Activated CD4-positive, alpha-beta T cell treated with anti-CD3 and anti-CD28 coated beads, Interleukin-2, amount 10 ng/mL, durations not matched to agents 7 days and 5 days (primary cell): ENCODE measurements around the gene CELSR1. TPM values are rescaled to one million over a fixed set of nuclear protein-coding genes. Genes with fewer than 3 reads are reported as not detected.

Experiments
- CTCF ChIA-PET: fragments of 350-600 bp; sonication (Branson Sonifier 250); formaldehyde crosslinking; loops from one replicate; lab custom pipeline; 2021; ENCODE audit warnings: antibody characterized with exemption; lab: Charles Lee
- POLR2A ChIA-PET: fragments of 350-600 bp; sonication (Branson Sonifier 250); formaldehyde crosslinking; loops from one replicate; lab custom pipeline; 2021; ENCODE audit warnings: antibody characterized with exemption; lab: Charles Lee
- DNase-seq: peaks from one replicate; pipeline ENCODE4 v3.0.0-alpha.2; 2020
- H3K27ac Mint-ChIP-seq: one replicate; pipeline ENCODE4 v1.8.0; 2021; ENCODE audit warnings: mild to moderate bottlenecking, moderate library complexity, mixed read lengths
- H3K27me3 Mint-ChIP-seq: one replicate; pipeline ENCODE4 v1.8.0; 2021; ENCODE audit warnings: mixed read lengths
- H3K36me3 Mint-ChIP-seq: one replicate; pipeline ENCODE4 v1.8.0; 2021; ENCODE audit warnings: low read depth, mixed read lengths
- H3K4me1 Mint-ChIP-seq: one replicate; pipeline ENCODE4 v1.8.0; 2021; ENCODE audit warnings: mixed read lengths
- H3K4me3 Mint-ChIP-seq: one replicate; pipeline ENCODE4 v1.8.0; 2021; ENCODE audit warnings: mild to moderate bottlenecking, moderate library complexity, mixed read lengths
- H3K9me3 Mint-ChIP-seq: one replicate; pipeline ENCODE4 v1.8.0; 2021; ENCODE audit warnings: mixed read lengths
- total RNA-seq, 2 experiments: library from RNA; stranded (reverse); gene quantifications; one replicate each; pipeline ENCODE4 v1.2.3, GENCODE V29; 2021

Gene CELSR1
- total RNA-seq, 2 experiments from 2014 or later: 0.20 to 0.23 TPM

DNA sequence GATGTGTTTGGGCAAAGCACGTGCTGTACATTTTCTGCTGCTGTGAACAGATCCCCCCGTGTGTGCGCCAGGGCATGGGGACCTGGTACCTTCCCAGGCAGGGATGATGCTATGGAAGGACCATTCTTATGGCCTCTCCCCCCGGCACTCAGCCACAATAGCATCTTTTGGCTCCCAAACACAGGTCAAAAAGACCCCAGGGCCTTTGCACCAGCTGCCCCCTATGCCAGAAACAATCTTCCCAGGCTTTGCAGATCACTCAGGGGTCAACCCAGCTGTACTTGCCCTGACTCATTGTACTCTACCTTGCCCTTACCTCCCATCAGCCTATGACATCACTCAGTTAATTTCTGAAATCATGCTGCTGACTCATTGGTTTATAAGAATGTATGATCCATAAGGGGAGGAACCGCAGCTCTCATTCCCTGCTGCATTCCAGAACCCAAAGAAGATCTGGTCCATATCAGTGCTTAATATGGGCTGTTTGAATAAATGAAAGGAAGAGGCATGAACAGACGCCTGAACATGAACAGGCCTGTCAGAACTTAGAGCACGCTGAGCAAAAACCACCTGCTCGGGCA, 100.7 kb downstream of the CELSR1 start:
- DNase-seq: no peak
- no peak overlapping the region for H3K4me3 Mint-ChIP-seq
- H3K27me3 Mint-ChIP-seq: no peaks in the 10 kb centered on the region
- ChIA-PET CTCF (no interaction called here), POLR2A (interaction anchor here (0.6 kb wide), 1 partner anchor 12 kb away, joined by 3 read pairs; no protein-coding TSS in a partner anchor)
- no peak overlapping the region for H3K27ac Mint-ChIP-seq
- H3K36me3 Mint-ChIP-seq: no peaks in the 10 kb centered on the region
- H3K9me3 Mint-ChIP-seq: no peaks in the 10 kb centered on the region
- peaks cover 12% of the 10 kb centered on the region for H3K4me1 Mint-ChIP-seq

GRCh38 chr22:46433318-46433717, 104.1 kb downstream of the CELSR1 start:
- no peak for DNase-seq
- peak overlapping the region; percentile 99 for H3K27ac Mint-ChIP-seq
- no peaks in the 10 kb centered on the region for H3K27me3 Mint-ChIP-seq
- H3K4me1 Mint-ChIP-seq: peaks cover 12% of the 10 kb centered on the region
- POLR2A ChIA-PET: no interaction called here
- no peaks in the 10 kb centered on the region for H3K9me3 Mint-ChIP-seq
- CTCF ChIA-PET: no interaction called here
- H3K4me3 Mint-ChIP-seq: no peak overlapping the region
- H3K36me3 Mint-ChIP-seq: no peaks in the 10 kb centered on the region

DNA sequence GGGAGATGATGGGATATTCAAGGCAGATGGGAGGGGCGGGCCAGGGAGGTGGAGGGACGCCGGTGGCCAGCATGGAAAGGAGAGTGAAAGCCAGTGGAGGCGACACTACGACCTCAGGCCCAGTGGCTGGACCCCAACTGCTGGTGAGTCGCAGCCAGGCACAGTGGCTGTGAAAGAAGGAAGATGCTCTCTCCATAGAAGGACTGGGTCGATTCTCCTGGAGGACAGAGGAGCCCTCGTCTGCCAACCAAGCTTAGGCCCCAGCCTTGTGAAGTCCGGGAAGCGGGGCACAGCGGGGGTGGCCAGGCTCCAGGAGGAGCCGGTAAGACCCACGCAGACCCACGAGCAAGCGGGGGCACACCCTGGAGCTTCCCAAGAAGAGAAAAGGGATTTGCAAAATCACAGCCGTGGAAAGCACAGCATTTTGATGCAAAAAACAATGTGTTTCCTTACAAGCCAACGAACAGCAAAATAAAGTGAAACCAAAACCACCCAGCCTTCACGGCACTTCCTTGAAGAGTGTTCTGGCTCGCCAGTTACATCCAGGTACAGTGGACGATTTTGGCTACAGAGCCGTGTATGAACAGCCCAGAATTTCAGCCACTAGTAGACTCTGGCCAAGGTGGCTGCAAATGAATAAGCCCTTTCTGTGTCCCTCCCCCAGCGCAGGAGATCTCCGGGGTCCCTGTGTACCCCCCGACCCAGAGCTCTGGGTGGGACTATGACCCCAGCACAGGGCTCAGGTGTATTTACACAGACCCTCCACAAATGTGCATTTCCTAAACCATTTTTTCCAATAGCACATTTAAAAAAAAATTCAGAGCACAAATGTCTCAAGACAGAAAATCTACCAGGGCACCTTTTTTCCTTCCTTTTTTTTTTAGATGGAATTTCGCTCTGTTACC, 105.0 kb downstream of the CELSR1 start:
- peak overlapping the region; percentile 68 for H3K4me3 Mint-ChIP-seq
- H3K9me3 Mint-ChIP-seq: no peaks in the 10 kb centered on the region
- no peaks in the 10 kb centered on the region for H3K27me3 Mint-ChIP-seq
- H3K36me3 Mint-ChIP-seq: no peaks in the 10 kb centered on the region
- peaks cover 12% of the 10 kb centered on the region for H3K4me1 Mint-ChIP-seq
- ChIA-PET POLR2A (no interaction called here), CTCF (no interaction called here)
- DNase-seq: peak; percentile 74
- peak overlapping the region; percentile 99 for H3K27ac Mint-ChIP-seq

DNA sequence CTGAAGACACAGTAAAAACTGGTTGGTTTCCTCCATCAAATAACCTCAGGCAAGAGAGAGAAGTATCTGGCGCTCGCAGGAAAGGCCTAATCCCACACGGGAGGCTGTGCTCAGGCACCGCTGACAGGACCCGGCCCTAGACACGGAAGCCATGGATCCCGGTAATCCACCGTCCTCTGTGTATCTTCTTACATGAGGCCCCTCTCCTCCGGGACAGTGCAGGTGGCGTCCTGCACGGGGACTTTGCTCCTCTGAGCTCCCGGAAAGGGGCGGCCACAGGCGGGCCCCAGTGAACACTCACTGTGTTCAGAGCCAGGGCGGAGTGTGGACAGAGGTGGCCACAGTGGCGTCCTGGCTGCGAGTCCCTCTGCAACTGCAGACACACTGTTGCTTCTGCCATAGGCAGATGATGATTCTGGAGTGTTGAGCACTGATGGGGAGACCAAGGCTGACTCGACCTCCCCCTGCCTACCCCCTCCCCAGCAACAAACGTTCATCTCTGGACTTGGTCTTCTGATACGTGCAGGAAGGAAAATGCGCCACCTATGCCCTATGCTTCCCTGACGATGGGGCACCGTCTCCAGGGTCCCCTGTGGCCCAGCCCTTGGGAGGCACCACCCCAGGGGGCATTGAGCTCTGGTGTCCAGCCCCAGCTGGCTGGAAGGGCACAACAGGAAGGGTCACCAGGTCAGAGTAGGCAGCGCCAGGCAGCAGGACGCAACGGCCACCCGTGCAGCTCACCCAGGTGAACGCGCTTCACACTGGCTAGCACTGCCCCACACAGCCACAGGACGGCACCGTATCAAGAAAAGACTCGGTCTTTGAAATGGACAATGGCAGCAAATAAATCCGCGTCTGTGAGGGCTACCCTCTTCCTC, 106.2 kb downstream of the CELSR1 start:
- H3K36me3 Mint-ChIP-seq: no peaks in the 10 kb centered on the region
- peaks cover under 1% of the 10 kb centered on the region for H3K9me3 Mint-ChIP-seq
- no peak overlapping the region for H3K4me3 Mint-ChIP-seq
- DNase-seq: no peak
- ChIA-PET CTCF (no interaction called here), POLR2A (no interaction called here)
- peak overlapping the region; percentile 99 for H3K27ac Mint-ChIP-seq
- peaks cover 14% of the 10 kb centered on the region for H3K4me1 Mint-ChIP-seq
- H3K27me3 Mint-ChIP-seq: peaks cover under 1% of the 10 kb centered on the region

- Mint-ChIP-seq H3K27me3 (peaks cover 1% of the 10 kb centered on the region), H3K9me3 (peaks cover 7% of the 10 kb centered on the region), H3K27ac (peak overlapping the region; percentile 31), H3K4me1 (peaks cover 19% of the 10 kb centered on the region), H3K4me3 (no peak overlapping the region), H3K36me3 (no peaks in the 10 kb centered on the region)
- POLR2A ChIA-PET: no interaction called here
- DNase-seq: no peak
- CTCF ChIA-PET: no interaction called here
Measured at GRCh38 chr22:46429325-46429853, 108.0 kb downstream of the CELSR1 start.

DNA sequence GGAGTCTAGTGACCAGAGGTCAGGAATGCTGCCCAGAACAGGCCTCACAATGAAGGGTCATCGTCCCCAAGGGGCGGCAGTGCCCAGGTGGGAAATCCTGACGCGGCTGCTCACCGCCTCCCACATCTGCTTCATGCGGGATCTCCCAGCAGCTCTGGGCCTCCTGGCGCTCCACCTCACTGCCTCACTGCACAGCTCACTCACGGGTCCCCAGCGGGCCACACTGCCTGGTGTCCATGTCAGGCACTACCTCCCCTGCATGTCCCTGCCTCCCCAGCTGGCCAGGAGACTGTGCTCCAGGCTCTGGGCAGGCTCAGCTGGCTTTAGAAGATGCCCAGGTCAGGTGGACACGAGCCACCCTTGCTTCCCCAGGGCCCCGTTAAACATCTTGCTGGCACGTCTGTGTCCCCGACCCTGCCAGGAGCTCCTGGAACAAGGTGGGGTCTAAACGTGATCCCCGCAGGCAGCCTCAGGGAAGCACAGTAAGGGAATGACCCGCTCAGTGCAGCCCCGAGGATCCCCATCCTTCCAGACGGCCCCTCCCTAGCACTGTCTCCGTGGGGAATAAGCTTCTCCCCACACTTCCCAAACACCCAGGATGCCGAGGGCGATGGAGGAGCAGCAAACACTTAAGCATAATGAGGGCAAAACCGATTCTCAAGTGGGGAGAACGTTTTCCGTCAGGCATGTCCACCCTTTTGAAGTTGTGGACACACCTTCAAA, 108.7 kb downstream of the CELSR1 start:
- CTCF ChIA-PET: no interaction called here
- H3K36me3 Mint-ChIP-seq: no peaks in the 10 kb centered on the region
- H3K27me3 Mint-ChIP-seq: peaks cover 1% of the 10 kb centered on the region
- no peak overlapping the region for H3K4me3 Mint-ChIP-seq
- POLR2A ChIA-PET: no interaction called here
- H3K4me1 Mint-ChIP-seq: peaks cover 19% of the 10 kb centered on the region
- H3K9me3 Mint-ChIP-seq: peaks cover 7% of the 10 kb centered on the region
- H3K27ac Mint-ChIP-seq: no peak overlapping the region
- DNase-seq: no peak

GRCh38 chr22:46428171-46428570, 109.2 kb downstream of the CELSR1 start:
- Mint-ChIP-seq H3K9me3 (peaks cover 7% of the 10 kb centered on the region), H3K4me3 (no peak overlapping the region), H3K27me3 (peaks cover 1% of the 10 kb centered on the region), H3K4me1 (peaks cover 19% of the 10 kb centered on the region), H3K27ac (no peak overlapping the region), H3K36me3 (no peaks in the 10 kb centered on the region)
- ChIA-PET CTCF (no interaction called here), POLR2A (no interaction called here)
- no peak for DNase-seq

DNA sequence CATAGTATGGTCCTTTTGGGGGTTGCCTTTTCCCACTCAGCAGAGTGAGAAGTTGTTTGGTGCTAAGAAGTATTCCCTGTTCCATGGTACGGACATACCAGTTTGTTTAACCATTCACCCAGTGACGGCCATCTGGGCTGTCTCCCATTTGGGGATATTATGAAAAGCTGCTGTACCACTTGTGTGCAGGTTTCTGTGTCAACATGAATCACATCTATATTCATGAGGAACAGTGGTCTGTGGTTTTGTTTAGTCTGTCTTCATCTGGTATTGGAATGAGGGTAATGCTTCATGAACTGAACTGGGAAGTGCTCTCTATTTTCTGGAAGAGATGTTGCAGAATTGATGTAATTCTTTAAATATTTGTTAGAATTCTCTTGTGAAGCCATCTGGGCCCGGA, 112.4 kb downstream of the CELSR1 start:
- H3K27me3 Mint-ChIP-seq: peaks cover 1% of the 10 kb centered on the region
- H3K4me3 Mint-ChIP-seq: no peak overlapping the region
- no peak overlapping the region for H3K27ac Mint-ChIP-seq
- H3K36me3 Mint-ChIP-seq: no peaks in the 10 kb centered on the region
- DNase-seq: no peak
- H3K4me1 Mint-ChIP-seq: peaks cover 6% of the 10 kb centered on the region
- H3K9me3 Mint-ChIP-seq: peaks cover 7% of the 10 kb centered on the region
- CTCF ChIA-PET: no interaction called here
- POLR2A ChIA-PET: no interaction called here

DNA sequence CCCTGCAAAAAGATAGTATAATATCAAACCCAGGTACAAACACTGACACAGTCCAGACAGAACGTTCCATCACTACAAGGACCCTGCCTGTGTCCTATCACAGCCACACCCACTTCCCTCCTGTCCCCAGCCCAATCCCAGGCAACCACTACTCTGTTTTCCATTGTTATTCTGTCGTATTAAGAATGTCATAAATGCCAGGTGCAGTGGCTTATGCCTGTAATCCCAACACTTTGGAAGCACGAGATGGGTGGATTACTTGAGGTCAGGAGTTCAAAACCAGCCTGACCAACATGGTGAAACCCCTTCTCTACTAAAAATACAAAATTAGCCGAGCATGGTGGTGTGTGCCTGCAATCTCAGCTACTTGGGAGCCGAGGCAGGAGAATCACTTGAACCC, 112.9 kb downstream of the CELSR1 start:
- ChIA-PET CTCF (no interaction called here), POLR2A (no interaction called here)
- H3K9me3 Mint-ChIP-seq: peaks cover 7% of the 10 kb centered on the region
- peaks cover 6% of the 10 kb centered on the region for H3K4me1 Mint-ChIP-seq
- DNase-seq: no peak
- no peak overlapping the region for H3K27ac Mint-ChIP-seq
- peaks cover 1% of the 10 kb centered on the region for H3K27me3 Mint-ChIP-seq
- H3K4me3 Mint-ChIP-seq: no peak overlapping the region
- H3K36me3 Mint-ChIP-seq: no peaks in the 10 kb centered on the region

- H3K27ac Mint-ChIP-seq: peak overlapping the region; percentile 36
- H3K9me3 Mint-ChIP-seq: peaks cover 7% of the 10 kb centered on the region
- POLR2A ChIA-PET: no interaction called here
- DNase-seq: no peak
- H3K27me3 Mint-ChIP-seq: peaks cover 1% of the 10 kb centered on the region
- H3K36me3 Mint-ChIP-seq: no peaks in the 10 kb centered on the region
- H3K4me1 Mint-ChIP-seq: peaks cover 6% of the 10 kb centered on the region
- H3K4me3 Mint-ChIP-seq: no peak overlapping the region
- CTCF ChIA-PET: no interaction called here
Measured at GRCh38 chr22:46422896-46423295, 114.5 kb downstream of the CELSR1 start.

DNA sequence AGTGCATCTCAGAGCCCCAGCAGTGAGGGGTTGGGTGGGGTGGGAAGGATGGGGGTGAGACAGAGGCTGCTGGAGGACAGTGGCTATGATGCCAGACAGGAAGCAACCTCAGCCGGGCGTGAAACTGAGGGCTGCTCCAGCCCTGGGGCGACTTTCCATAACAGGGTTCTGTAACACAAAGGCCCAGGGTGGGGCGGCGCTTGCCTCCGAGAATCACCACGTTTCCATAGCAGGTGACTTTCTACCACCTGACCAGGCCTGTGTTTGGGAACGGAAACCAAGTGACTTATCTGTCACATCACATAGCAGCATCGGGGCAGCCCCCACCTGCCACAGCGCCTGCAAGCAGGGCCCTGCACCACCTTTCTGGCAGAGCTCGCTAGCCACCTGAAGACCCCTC, 116.2 kb downstream of the CELSR1 start:
- no peak overlapping the region for H3K4me3 Mint-ChIP-seq
- peaks cover 6% of the 10 kb centered on the region for H3K4me1 Mint-ChIP-seq
- H3K9me3 Mint-ChIP-seq: peaks cover 7% of the 10 kb centered on the region
- peaks cover 1% of the 10 kb centered on the region for H3K27me3 Mint-ChIP-seq
- DNase-seq: no peak
- ChIA-PET POLR2A (no interaction called here), CTCF (no interaction called here)
- H3K36me3 Mint-ChIP-seq: no peaks in the 10 kb centered on the region
- H3K27ac Mint-ChIP-seq: no peak overlapping the region
